ENCODE results near the gene ARL6IP1.
"Not testable (repeated sequence)": the region's sequence is repeated elsewhere in the genome, so short reads cannot be mapped to it uniquely, and the experiment has no call there.

The ARL6IP1 gene

GRCh38 chr16:18757960-18758660 lies 43.2 kb downstream of the ARL6IP1 start:
- not testable (repeated sequence) for DNase-seq

- not testable (repeated sequence) for DNase-seq
These were observed 44.7 kb downstream of the ARL6IP1 start for GRCh38 chr16:18756639-18757038.

GRCh38 chr16:18742870-18743269 lies 58.5 kb downstream of the ARL6IP1 start:
- not testable (repeated sequence) for DNase-seq

Data from hematopoietic multipotent progenitor cell treated with erythropoietin and hydrocortisone succinate and interleukin-3 and kit ligand, for 6 days (in vitro differentiated cells).